Measurements from ENCODE around the gene MTMR3.

Gene MTMR3

DNA sequence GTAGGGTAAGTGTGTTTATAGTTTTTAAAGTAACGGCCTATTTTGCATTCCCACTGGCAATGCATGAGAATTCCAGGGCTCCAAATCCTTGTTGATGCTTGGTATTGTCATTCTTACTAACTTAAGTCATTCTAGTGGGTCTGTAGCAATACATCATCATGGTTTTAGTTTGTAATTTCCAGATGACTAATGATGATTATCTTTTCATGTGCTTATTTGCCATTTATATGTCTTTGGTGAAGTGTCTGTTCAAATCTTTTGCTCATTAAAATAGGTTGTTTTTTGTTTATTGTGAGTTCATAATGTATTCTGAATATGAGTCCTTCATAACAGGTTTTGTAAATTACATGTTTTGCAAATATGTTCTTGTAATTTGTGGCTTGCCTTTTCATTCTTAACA is 31.2 kb downstream of the MTMR3 start:
- DNase-seq (ENCODE audit: low read depth in 3 of 3, low spot score in 1 of 3), result no peak

DNA sequence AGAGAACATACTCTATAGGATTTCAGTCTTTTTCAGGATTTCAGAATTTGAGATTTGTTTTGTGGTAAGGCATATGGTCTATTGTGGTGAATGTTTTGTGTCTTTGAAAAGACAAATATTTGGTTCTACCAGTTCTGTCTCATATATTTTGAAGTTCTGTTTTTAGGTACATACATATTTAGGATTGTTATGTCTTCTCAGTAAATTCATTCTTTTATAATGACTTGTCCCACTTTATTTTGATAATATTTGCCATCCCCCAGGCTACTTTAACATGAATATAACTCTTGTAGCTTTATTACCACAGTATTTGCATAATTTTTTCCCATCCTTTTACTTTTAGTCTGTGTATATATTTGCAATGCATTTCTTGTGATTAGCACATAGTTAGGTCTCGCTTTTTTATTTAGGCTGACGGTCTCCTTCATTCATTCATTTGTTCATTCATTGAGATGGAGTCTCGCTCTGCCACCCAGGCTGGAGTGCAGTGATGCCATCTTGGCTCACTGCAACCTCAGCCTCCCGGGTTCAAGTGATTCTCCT is 32.1 kb downstream of the MTMR3 start:
- no peak for DNase-seq (ENCODE audit: low read depth in 3 of 3, low spot score in 1 of 3)

DNA sequence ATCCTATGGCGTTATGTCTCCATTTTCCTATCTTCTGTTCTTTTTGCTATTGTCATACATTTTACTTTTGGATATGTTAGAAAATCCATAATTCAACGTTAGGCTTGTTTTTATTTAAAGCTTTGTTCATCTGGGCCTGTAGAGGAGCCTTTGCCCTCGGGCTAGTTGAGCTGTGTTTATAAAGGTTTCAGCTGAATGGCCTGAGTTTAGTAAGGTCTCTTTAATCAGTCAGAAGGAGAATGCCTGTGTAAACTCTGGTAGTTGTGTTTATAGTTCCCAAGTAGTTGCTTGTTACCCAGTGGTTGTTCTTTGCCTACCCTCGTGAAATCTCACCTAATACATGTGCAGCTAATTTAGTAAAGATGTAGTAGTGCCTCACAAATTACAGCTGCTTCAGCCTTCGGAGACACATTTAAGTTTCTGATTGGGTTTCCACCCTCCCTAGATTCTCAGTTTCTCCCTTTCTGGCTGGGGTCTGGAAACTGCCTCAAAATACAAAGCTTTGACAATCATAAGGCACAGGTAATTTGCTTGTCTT is 33.1 kb downstream of the MTMR3 start:
- no peak for DNase-seq (ENCODE audit: low read depth in 3 of 3, low spot score in 1 of 3)

DNA sequence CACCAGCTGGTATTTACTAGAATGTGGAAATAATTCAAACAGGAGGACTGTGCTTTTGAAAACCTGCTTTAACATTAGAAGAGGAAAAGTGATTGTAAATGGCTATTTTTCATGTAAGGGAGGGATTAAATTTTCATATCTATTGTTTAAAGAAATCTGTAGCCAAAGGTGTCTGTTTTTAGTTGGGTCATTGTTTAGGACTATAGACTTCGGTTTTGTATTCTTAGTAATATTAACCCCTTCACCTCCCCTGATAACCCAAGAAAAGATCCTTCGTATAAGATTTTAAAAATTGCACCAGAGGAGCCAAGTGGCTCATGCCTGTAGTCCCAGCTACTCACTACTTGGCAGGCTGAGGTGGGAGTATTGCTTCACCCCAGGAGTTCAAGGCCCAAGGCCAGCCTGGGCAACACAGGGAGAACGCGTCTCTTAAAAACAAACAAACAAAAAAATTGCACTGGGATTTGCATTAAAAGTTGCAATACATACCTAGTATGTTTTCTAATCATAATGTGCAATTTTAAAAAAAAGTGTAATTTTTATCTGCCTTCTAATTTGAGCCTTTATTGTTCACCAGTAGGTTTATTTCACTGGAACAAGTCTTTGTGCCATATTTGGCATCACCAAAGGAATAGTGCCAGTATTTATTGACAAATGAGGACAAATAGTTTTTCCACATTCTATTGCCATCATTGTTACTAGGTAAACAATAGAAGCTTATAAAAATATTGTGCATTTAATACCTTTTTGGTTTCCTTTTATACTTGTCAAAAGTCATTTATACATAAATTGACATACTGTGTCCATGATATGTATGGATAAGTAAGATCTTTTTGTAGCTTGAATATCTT is 34.3 kb downstream of the MTMR3 start:
- DNase-seq (ENCODE audit: low read depth in 3 of 3, low spot score in 1 of 3), result no peak

DNA sequence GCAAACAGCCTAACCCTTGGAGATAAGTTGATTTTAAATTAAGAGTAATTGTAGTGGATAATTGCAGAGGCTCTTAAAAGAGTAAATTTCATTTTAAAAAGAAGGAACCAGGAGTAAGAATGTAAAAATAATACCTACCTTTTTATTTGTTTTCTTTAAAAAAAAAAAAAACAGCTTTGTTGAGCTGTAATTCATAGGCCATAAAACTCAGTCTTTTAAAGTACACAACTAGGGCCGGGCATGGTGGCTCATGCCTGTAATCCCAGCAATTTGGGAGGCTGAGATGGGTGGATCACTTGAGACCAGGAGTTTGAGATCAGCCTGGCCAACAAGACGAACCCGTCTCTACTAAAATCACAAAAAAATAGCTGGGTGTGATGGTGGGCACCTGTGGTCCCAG is 42.4 kb downstream of the MTMR3 start:
- DNase-seq (ENCODE audit: low read depth in 3 of 3, low spot score in 1 of 3), result no peak

DNA sequence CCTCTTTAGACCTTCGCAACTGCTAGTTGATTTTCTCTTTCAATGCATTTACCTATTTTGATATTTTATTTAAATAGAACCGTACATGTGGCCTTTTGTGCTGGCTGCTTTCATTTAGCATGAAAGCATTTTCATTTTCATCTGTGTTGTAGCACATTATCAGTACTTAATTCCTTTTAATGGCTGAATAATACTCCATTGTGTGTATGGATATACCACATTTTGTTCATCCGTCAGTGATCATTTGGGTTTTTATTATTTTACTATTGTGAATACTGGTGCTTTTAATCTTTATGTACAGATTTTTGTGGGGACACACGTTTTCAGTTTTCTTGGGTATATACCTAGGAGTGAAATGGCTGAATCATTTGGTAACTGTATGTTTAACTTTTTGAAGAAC is 43.1 kb downstream of the MTMR3 start:
- no peak for DNase-seq (ENCODE audit: low read depth in 3 of 3, low spot score in 1 of 3)

DNA sequence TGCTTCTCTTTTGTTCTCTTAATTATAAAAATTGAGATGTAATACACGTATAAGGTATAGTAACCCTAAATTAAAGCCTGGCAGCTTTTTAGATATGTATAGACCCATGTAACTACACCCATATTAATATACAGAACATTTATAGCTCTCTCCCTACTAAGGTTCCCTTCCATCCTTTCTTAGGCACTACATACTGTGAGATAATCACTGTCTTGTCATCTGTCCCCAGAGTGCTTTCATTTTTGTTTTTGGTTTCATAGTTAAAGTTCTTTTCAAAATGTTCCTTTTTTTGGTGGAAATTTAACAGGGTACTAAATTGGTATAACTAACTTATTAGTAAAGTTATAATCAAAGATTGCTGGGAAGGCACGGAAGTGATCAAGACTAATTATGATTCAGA is 49.2 kb downstream of the MTMR3 start:
- no peak for DNase-seq (ENCODE audit: low read depth in 3 of 3, low spot score in 1 of 3)

DNA sequence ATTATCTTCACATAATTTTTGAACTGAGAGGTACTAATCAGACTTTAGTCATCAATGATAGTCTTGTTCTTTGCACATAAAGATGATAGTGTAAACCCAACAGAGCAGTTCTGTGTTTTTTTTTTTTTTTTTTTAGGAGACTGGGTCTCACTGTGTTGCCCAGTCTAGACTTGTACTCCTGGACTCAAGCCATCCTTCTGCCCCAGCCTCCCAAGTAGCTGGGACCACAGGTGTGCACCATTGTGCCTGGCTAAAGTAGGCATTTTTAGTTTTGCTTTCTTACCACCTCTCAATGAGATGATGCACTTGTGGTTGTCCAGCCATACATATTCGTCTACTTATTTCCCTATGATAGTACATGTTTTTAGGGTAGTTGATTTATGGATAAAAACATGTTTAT is 50.6 kb downstream of the MTMR3 start:
- DNase-seq (ENCODE audit: low read depth in 3 of 3, low spot score in 1 of 3), result no peak

DNA sequence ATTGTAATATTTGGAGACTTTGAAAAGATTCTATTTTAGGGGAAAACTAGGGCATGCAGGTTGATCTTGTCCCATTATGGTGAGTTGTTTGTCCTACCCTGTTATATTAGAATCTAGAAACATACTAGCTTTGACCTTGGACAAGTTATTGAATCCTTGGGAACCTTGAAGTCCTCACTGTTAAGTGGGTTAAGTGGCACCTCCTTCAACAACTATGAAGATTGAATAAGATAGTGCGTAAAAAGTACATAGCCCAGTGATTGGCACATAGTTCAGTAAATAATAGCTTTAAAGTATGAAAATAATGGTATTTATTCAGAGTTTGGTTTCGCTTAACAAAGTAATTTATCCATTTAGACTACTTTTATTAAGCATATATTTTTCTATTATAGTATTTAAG is 51.6 kb downstream of the MTMR3 start:
- DNase-seq (ENCODE audit: low read depth in 3 of 3, low spot score in 1 of 3), result no peak

DNA sequence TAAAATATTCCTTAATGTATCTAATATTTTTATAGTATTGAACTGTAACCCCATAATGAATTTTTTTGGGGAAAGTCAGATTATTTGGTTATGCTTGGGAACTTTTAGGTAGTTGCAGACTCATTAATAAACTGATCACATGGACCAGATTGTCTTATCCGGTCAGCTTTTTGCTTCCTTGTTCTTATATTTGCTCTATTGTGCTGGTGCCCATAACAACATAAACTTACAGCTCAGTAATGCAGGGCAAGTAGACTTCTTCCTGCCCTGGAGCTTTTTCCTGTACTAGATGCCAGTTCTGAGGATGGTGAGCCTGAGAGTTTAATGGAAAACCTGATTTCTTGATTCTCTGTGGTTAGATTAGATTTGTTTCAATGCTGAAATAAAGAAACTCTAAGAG is 53.2 kb downstream of the MTMR3 start:
- no peak for DNase-seq (ENCODE audit: low read depth in 3 of 3, low spot score in 1 of 3)

DNA sequence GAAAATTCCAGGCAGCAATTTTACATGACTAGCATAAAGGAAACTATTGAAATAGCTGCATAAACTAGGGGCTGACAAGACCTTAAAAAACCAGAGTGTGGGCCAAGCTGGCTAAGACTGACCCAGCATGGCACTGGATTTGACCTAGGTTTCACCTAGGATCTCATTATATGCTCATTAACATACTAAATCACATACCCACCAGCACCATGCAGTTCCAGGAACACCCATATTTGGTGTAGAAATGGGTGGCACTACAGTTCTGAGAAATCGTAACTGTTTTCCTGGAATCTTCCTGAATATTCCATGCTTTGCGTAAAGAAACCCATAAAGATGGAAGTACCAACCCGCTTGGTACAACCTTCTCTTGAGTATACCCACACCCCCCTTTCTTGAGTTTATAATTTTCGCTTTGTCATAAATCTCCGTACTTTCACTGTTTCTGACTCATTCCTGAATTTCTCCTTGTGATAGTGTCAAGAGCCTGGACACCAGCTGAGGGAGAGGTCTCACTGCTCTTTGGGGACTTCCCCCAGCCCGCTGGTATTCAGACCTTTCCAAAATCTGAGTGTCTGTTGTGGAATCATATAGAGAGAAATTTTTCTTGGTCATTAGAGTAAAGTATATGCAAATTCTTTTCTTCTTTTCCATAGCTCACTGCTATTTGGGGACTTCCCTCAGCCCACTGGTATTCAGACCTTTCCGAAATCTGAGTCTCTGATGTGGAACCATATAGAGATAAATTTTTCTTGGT is 55.1 kb downstream of the MTMR3 start:
- DNase-seq (ENCODE audit: low read depth in 3 of 3, low spot score in 1 of 3), result no peak

DNA sequence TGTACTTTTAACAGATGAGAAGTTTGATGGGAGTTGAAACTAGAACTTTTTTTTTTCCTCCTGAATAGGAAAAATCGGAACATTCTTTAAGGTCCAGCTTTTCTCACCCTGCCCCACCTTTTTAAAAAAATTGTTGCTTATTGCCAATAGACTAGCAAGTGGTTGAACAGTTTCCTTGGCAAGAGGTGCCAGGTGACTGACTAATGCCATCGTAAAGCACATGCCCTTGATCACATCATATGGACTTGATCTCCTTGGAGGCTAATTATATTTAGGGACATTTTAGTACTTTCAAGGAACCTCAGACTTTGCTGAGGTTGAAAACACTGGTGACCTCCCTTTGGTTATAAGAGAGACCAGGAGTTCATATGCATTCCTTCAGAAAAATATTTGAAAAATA is 57.6 kb downstream of the MTMR3 start:
- no peak for DNase-seq (ENCODE audit: low read depth in 3 of 3, low spot score in 1 of 3)

DNA sequence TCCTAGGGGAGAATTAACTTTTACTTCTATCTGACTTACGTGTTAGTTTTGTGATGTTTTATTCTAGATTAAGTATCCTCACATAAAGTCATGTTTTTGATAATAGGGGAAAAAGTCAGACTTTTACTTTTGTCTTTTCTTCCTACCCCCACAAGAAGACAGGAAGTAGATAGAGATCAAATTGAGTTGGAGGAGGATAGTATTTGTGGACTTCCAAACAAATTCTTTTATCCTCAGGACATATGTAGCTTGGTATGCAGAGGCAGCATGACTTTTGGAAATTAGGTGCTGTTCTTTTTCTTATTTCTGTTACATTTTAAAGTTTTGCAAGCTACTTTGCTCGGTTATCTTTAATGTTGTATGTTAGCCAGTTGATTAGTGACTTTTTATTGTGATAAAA is 61.4 kb downstream of the MTMR3 start:
- no peak for DNase-seq (ENCODE audit: low read depth in 3 of 3, low spot score in 1 of 3)

DNA sequence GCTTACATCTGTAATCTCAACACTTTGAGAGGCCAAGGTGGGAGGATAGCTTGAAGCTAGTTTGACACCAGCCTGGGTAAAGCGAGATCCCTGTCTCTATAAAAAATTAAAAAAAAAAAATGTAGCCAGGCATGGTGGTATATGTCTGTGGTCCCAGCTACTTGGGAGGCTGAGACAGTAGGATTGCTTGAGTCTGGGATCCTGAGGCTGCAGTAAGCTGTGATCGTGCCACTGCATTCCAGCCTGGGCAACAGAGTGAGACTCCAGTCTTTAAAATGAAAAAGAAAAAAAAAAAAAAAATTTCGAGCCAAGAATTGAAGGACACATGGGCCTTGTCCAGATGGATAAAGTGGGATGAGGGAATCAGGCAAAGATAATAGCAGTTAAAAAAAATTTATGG is 62.5 kb downstream of the MTMR3 start:
- DNase-seq (ENCODE audit: low read depth in 3 of 3, low spot score in 1 of 3), result no peak

DNA sequence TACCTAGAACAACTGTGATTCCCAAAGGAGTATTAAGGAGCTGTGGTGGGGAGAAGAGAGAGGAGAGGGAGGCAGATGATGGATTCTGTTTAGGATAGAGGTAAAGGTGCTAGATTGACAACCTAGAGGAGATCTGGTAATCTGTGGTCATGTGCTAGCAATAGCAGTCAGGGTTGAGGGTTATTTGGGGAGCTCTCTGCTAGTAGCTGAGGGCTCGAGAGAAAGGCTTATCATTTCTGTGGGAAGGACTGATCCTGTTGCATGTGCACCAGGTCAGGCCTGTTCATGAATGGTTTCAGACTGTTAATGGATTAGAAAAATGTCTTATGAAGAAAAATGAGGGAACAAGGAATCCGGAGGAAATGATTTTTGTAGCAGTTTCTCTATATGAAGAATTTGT is 63.2 kb downstream of the MTMR3 start:
- no peak for DNase-seq (ENCODE audit: low read depth in 3 of 3, low spot score in 1 of 3)

DNA sequence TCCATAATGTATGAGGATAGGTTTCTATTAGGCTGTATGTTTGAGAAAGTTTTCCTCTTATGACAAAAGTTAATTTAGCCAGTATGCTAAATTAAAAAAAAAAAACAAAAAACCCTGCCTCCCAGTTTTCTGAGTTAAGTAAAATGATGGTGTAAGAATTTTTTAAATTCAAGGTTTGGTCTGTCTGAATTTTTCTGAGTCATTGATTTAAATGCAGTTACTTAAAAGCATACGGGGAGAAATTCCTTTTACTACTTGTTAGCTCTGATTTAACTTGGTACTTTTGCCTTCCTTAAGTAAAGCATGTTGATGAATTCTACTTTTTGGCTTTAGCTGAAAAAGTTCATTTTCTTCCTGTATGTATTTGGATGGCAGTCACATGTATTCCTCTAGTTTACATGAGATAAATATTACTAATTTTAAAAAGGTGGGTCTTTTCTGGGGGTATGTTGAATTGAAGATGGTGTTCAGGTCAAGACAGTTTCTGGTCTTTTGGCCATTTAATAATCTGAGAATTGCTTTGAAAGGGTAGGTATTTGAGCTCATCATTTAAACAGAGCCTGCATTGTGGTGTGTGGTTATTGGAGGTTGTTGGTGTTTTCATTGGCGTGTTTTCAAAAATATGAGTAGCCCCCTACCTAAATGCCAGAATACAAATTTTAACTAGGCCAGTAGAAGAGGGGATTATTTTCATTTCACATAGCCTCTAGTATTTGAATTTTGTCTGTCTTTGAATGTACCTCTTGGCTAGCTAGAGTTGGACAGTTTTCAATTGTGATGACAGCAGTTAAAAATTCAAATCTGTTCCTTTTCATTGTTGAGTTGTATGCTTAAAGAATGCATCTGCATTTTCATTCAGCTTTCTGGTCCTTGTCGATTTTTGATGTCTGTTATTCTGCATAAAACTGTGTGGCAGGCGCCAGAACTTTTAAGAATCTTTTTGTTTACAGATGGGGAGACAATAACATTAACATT is 64.7 kb downstream of the MTMR3 start:
- no peak for DNase-seq (ENCODE audit: low read depth in 3 of 3, low spot score in 1 of 3)

DNA sequence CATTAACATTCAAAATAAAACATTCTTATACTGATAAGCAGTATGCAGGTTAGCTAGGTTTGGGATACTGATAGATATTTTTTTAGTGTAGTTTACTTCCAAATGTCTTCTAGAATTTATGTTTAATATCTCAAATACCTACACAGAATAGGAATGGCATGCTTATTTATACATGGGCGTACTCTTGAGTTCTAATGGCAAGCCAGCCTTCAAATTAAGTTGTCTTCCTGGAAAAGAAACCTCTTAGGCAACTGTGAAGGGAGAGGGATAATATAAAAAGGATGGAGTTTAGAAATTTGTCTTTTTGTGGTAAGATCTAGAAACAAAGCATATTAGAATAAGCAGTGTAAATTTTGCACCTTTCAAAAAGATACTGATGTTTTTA is 65.4 kb downstream of the MTMR3 start:
- no peak for DNase-seq (ENCODE audit: low read depth in 3 of 3, low spot score in 1 of 3)

DNA sequence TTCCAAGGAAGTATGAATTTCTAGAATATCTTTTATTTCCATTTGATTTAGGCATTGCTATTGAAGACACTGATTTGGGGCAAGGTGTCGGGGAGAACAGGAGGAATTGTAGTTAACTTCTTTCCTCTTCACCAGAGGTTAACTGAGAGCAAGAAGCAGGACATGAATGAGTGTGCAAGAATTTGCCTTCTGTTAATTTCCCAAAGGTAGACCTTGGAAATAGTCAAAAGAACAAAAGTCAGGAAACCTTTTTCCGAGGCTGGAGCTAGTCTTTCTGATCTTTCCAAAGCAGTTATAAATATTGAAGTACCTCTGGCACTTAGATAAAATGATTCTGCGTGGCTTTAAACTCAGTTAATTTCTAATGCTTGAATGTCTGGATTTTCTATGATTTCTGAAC is 66.9 kb downstream of the MTMR3 start:
- DNase-seq (ENCODE audit: low read depth in 3 of 3, low spot score in 1 of 3), result no peak

DNA sequence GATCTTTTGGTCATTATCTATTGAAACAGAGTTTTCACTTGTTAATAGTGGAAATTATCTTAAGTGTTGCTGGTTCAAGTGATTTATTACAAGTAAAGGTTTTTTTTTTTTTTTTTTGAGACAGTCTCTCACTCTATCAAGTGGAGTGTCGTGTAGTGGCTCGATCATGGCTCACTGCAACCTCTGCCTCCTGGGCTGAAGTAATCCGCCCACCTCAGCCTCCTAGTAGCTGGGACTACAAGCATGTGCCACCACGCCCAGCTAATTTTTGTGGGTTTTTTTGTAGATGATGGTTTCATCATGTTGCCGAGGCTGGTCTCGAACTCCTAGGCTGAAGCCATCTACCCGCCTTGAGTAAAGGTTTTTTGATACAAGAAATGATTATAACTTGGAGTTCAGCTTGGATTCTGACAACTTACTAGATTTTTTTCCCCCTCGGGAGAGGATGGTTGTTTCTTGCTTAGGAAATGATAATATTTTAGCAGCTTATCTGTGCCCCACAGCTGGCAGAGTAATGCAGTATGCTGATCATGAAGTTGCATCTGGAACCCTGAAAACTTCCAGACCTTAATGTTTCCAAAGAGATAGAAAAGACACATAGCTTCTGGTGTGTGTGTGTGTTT is 68.9 kb downstream of the MTMR3 start:
- no peak for DNase-seq (ENCODE audit: low read depth in 3 of 3, low spot score in 1 of 3)

DNA sequence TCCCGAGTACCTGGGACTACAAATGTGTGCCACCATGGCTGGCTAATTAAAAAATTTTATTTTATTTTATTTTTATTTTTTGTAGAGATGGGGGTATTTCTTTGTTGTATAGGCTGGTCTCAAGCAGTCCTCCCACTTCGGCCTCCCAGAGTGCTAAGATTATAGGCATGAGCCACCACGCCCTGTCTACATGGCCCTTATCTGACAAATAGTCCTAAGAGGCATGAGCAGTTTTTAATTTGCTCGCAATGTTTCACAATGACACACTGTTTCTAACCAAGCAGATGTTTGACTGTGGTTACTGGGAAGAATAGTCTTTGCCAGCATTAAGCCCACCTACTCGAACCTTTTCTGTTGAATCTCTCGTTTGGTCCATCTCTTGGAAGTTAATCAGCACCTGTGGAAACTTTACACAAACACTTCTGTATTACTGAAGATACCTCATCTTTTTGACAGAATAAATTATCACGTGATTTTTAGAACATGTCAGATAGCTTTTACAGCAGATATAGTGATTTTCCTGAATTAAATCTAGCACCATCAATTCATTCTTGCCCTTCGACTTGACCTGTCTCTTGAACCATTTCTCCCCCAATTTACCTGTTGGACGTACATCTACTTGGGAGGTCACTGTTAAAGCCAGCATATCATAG is 71.4 kb downstream of the MTMR3 start:
- no peak for DNase-seq (ENCODE audit: low read depth in 3 of 3, low spot score in 1 of 3)

Data from stimulated activated CD4-positive, alpha-beta T cell treated with anti-CD3 and anti-CD28 coated beads, TNF-alpha, amount 100 ng/mL, for 1 hour (primary cell).